IPS-NIHi7 (cell line): Measurements from ENCODE around the gene ARAP1.
A peak's percentile ranks its signal among the peaks of the same experiment; 100 is the strongest.
"Not testable (repeated sequence)": the region's sequence is repeated elsewhere in the genome, so short reads cannot be mapped to it uniquely, and the experiment has no call there.

Source experiments
- DNase-seq: peaks from one replicate; pipeline ENCODE4 v3.0.0; 2012; ENCODE audit warnings: mixed read lengths; ENCODE audit errors: extremely low spot score

Gene ARAP1

DNA sequence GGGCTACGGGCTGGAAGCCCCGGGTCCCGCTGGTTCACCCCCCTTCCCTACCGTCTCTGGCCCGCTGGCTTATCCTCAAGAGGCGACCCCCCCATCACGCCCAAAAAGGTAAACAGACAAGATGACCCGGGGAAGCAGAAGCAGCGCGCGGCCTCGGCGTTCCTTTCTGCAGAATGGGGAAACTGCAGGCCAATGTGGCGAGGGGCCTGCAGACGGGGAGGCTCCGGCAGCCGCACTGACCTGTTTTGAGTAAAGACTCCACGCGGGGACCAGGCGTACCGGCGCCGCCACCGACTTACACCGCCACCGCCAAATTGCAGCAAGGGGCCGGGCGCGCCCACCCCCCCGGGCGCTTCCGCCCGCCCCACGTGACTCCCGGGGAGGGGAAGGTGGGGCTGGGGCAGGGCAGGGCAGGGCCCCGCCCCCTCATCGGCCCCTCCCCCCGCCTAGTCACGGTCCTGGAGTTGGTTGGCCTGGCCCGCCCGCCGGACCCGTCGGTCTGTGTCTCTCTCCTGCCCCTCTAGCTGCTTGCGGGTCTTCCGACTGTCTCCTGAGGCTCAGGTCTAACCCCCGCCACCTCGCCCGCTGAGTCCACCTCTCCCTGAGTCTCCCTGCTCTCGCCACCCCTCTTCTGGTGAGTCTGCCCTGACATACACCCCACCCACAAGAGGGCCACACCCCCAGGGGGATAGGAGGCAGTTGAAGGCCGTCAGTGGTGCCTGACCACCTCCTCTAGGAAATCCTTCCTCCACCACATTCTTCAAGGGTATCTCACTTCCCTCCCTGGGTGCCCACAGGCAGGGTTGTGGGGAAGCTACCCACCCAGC is at the start of gene ARAP1:
Gene ARAP1, minus strand, starts transcription at position 321 of the 827 bp plus-strand sequence. CDS start 25,280 bp downstream, outside the sequence.
- DNase-seq, result peak; percentile 94

DNA sequence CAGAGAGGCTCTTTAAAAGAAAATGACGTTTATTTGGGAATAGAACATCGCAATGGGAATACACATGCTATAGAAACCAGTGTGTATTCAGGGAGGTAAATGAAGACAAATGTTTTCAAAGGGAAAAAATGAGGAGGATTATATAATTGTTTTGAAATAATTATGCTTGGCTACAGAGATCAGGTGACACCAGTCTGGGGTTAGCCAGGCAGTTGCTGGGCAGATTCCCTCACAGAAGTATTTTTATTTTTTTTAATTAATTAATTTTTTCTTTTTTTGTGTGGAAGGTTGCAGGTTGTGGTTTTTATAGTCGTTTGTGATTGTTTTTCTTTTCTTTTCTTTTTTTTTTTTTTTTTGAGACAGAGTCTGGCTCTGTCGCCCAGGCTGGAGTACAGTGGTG is 47.2 kb upstream of the ARAP1 start:
- DNase-seq, result no peak

DNA sequence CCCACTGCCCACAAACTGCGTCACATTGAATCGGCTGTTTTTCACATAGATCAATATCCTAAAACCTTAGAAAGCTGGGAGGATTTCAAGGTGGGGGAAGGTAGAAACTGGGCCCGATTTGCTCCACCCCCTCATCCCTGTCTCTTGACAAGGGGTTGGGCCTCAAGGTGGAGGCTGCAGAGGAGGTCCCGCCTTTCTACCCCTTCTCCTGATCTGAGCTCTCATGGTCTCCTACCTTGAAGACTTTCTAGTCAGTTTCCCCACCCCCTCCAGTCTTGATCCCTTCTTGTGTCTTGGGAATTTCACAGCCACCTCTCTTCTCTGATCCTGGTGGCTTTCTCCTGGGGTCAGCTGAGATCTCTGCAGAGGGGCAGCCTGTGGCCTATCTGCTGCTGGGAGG is 46.2 kb upstream of the ARAP1 start:
- peak; percentile 53 for DNase-seq

DNA sequence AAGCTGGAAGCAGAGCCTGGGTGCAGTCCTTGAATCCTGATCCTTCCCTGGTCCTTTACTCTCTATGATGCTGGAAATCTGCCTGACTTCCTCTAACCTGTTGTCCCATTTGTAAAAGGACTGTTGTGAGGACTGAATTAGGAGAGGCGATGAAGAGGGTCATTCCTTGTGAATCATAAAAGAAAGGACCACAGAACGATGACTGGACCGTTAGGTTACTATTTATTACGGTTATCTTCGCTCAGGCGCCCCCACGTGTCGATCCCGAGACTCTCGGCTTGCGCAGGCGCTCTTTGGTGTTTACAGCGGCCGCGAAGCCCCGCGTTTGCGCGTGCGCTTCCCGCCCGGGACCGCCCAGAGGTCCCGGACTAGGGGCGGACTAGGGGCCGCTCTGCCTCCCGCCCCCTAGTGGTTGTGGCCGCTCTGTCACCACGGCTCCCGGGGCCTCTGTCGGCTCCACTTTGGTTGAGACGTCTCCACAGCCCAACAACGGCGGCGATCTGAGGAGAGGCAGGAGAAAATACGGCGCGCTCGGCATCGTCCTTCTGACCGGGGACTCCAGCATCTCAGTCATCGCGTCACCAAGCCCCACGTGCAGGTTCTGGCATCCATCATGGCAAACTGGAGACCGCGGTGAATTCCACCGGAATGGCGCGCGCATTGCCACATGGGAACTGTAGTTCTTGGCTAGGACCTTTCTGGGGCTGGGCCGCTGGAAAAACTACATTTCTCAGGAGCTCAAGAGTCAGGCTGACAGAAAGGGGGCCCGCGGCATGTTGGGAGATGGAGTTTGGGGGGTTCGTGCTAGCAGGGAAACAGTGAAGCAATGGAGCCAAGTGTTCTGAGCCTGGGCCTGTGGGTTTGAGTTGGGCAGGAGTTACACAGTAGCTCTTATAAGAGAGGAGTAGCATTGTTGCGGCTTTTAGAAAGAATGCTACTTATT is 41.5 kb upstream of the ARAP1 start, which contains the start of gene STARD10:
Gene STARD10, minus strand, starts transcription at position 623 of the 943 bp plus-strand sequence. CDS start 12,866 bp downstream, outside the sequence.
- DNase-seq, result peak; percentile 97

DNA sequence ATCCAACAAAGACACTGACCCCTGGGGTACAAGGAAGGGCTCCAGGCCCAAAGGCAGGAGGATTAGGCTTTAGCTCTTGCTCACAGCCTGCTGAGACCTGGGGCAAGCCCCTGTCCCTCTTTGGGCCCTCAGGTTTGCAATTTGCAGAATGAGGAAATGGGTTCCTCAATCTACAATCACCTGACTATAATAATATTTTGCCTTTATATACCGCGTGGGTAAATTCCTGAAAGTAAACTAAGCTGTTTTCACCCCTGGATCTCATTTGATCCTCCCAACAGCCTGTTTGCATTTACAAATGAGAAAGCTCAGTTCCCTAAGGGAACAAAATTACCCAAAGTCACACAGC is 40.8 kb upstream of the ARAP1 start:
- DNase-seq, result no peak

DNA sequence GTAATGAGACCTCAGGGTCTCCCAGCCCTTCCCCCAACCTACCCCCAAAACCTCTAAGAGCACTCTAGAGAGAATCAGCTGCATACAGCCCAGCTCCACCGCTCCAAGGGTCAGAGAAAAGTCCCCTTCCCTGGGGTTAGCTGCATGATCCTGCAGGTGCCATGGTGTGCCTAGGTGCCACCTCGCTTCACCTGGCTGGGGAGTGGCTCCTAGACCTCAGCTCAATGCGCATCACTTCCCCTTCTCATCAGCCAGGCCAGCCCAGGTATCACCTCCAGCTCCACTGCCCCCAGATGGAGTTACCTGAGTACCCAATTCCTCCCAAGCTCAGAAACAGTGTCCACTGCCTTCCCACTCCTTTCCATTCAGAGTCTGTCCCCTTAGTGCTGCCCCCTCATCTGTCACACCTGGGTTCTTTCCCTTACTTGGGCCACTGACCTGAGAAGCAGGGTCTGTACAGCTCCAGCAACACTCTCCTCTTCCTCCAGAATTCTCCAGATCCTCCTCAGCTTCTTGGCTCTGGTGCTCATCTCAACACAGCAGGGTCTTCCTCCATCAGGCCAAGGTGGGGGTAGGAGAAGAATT is 40.3 kb upstream of the ARAP1 start:
- no peak for DNase-seq

DNA sequence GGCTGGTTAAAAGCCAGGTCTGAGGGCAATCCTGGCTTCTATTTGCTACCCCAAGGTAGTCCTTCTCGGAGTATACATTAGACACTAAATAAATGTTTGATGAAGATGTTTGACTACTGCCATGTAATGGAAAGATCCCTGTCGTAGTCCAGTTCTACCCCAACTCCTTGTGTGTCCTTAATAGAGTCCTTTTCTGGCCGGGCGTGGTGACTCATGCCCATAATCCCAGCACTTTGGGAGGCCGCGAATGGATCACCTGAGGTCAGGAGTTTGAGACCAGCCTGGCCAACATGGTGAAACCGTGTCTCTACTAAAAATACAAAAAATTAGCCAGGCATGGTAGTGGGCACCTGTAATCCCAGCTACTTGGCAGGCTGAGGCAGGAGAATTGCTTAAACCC is 39.0 kb upstream of the ARAP1 start:
- not testable (repeated sequence) for DNase-seq

DNA sequence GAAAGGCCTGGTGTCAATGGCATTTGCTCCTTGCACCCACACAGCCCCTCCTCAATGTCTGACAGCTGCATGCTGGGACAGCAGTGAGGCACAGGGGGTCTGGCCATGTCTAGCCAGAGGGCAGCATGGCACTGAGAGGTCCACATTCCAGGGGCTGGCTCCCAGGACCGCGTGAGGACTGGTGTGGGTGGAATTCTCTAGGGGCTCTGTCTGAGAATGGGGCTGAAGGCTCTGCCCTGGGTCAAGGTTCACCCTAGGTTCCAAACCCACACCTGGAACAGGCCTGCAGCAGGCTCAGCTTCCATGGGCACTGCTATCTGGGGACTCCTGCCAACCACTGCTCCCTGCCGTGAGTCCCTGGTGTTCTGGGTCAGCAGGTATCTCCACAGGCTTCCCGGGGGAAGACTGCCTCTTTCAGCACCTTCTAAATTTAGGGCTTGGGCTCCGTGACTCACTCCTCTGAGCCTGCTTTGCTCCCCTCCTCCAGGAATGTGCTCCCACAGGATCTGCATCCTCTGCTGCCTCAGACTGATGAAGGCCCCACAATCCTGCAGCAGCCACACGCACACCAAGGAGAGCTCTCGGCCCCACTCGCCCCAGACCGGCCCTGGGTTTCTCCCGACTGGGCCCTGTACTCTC is 37.4 kb upstream of the ARAP1 start:
- DNase-seq, result no peak

DNA sequence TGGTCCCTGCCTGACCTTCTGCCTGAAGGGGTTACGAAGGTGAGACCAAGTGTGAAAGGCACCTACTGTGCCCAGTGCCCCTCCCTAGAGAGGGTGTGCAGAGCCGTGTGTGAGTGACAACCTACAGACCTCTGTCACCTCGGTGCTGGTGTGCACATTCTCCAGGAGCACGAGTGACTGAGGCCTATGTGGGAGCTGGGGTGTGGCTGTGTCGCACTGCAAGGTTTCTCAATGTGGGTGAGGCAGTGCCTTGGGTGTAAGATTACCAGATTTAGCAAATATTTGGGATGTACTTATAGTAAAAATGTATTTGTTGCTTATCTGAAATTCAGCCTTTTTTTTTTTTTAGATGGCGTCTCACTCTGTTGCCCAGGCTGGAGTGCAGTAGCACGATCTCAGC is 36.0 kb upstream of the ARAP1 start:
- DNase-seq, result no peak

DNA sequence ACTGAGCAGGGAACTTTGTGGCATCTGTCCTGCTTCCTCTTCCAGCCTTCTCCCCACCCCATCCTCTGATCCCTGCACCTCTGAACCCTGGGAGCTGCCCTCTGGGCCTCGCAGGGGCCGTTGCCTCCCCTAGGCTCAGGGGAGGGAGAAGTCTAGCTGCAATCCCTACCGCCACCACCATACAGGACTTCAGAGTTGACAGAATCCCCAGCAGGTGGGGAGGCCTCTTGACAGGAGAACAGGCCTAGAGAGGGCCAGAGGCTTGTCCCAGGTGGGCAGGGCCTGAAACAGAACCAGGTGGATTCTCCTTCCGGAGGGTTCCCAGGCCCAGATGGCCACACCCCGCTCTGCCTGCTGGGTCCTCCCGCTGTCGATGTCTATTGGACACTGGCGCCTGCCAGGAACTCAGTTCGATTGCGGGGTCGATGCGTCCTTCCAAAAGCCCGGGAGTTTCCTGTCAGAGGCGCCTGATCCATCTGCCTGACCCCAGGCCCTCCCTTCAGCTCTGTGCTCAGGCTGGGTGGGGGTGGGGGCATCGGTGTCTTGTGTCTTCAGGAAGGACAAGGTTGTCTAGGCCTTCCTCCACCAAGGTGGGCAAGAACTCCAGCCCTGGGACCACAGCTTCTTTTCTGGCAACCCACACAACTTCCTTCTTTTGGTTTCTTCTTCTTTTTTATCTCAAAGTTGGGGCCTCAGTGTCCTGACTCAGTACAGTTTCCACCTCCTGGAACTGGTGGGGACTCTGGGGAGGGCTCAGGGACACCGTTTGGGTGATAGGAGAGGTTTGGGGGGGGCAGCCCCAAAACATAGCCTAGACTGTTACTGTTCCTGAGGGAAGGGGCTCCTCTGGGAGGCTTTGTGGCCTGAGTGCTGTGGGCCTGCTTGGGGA is 35.3 kb upstream of the ARAP1 start:
- peak; percentile 81 for DNase-seq

DNA sequence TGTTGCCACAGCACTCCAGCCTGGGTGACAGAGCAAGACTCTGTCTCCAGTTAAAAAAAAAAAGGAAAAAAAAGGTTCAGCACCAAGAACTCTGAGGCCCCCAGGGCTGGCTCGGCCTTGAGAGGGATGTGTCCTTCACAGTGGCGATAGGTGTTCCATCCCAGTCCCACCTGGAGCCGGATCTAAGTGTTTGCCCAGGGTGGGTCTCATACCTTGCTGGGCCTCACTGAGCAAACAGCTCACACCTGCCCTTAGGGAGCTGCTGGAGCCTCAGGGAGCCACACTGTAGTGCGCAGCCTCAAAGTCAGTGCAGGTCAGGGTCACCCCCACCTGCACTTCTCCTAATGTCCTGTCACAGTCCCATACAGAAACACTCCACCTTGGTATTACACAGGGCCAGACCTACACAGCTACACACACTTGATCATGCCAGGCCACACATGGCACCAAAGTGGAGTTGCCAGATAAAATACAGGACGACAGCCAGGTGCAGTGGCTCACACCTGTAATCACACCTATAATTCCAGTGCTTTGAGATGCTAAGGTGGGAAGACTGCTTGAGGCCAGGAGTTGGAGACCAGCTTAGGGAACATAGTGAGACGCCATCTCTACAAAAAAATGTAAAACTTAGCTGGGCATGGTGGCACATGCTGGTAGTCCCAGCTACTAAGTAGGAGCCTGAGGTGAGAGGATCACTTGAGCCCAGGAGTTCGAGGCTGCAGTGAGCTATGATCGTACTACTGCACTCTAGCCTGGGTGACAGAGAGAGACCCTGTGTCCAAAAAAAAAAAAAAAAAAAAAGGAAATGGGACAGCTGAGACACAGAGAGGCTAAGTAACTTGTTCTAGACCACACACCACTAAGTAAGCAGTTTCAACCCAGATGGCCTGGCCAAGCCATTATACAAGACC is 34.4 kb upstream of the ARAP1 start:
- DNase-seq, result no peak

DNA sequence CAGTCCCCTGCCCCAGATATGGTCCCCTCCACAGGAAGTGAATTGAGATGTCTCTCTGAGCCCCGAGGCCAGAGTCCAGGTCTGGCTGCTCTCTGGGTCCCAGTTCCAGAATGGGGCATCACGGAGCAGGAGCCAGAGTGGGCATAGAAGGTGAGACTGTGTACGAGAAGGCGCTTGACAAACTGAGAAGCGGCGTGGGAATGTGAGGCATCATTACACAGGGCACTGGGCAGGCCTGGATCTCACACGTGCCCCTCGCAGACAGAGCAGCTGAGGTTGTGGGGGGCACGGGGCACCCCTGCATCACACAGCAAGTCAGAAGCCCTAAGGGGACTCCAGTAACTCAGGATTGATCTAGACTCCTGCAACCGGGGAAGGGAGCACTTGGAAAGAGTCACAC is 32.5 kb upstream of the ARAP1 start:
- no peak for DNase-seq

DNA sequence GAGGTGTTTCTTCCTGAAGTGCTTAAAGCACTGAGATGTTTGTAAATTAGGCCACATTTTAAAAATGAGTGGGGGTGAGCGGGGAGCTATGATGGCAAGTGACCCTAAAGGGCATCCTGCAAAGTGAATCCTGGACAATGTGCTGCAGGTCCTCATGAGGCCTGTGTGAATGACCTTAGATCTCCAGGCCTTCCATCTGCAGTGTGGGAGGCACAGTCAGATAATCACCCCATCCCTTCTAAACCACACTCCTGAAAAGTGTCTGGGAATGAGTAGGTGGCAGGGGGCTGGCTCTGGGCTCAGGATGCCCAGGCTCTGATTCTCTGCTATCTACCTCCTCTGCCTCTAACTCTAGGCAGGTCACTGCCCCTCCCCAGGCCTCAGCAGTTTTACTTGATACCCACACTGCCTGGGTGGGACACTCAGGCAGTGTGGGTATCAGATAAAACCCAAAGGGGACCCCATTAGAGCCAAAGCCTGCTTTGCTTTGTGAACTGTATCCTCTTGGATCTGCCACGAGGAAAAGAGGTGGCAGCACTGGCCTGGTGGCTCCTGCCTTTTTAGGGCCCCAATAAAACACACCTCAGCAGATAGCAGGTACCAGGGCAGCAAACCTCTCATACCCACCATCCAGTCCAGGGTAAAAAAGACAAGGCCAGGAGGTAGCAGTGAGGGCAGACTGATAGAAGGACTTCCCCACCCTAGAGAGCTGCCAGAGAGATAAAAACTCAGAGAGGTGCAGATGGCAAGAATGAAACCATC is 31.1 kb upstream of the ARAP1 start:
- no peak for DNase-seq

DNA sequence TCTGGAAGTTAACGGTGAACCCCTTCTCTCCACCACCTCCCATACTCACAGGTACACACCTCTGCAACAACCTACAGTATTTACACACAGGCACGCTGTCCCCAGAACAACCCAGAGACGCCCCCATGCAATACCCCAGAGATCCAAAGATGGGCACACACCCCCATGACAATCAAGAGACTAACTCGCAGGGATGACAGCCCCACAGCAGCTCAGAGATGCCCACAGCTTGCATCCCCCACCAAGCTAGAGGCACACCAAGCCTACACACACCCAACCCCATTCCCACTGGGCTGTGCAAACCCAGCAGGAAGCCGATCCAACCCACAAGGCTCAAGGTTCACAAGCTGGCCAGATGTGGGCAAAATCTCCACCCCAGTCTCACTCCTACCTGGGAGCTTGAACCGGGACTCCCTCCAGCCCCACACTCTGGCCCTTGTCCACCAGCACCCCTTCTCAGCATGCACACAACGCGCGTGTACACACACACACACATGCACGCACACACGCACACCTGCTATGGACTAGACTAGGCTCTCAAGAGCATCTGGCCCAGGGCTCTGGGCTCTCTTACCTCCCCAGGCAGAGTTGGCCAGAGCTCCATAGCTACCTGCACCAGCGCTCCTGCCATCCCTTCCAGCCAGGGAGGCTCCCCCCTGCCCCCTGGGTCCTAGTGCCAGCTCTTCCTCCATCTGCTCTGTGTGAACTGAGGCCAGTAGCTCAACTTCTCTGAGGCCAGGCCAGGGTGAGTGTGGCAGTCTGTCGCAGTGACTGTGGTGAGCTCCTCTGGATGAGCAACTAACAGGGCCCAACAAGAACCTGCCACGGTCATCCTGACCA is 30.1 kb upstream of the ARAP1 start:
- DNase-seq, result peak; percentile 65

DNA sequence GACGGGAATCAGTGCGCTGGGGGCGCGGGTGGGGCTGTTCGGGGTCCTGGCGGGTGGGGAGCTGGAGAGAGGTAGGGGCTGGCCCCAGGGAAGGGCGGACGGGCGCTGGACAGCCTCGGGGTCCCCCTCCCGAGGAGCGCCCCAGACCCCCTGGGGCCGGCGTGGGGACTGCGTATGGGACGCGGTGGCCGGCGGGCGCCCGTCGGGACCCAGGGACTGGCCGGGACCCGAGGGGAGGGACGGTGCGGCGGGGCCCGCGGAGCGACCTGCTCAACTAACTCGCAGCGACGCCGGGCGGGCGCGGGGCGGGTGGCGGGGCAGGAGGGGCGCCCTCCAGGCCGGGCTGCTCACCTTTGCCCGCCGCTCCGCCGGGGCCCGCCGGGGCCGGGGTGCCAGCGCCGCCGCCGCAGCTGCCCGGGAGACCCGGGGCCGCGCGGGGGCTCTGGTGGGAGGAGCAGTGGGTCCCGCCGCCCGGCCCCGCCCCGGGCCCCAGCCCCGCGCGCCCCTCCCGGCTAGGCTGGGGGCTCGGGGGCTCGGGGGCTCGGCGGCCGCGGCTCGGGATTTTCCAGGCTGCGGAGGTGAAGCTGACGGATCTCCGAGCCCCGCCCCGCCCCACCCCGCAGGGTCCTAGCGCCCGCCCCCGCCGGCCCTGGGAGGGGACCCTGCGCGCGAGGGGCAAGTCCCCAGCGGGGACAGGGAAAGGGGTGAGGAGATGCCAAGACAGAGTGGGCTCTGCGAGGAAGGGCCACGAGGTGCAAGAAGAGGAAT is 29.3 kb upstream of the ARAP1 start:
- DNase-seq, result peak; percentile 80

DNA sequence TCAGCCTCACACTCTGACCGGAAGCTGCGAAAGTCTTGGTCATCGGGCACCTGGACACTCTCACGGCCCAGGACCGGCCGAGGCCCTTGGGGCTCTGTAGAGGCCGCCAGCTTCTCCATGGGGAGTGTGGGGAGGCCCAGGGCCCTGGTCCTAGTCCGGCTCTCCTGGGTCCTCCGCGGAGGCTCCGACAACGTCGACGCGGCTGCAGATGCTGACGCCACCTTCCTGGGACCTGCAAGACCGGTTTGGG is 28.8 kb upstream of the ARAP1 start:
- DNase-seq, result no peak

DNA sequence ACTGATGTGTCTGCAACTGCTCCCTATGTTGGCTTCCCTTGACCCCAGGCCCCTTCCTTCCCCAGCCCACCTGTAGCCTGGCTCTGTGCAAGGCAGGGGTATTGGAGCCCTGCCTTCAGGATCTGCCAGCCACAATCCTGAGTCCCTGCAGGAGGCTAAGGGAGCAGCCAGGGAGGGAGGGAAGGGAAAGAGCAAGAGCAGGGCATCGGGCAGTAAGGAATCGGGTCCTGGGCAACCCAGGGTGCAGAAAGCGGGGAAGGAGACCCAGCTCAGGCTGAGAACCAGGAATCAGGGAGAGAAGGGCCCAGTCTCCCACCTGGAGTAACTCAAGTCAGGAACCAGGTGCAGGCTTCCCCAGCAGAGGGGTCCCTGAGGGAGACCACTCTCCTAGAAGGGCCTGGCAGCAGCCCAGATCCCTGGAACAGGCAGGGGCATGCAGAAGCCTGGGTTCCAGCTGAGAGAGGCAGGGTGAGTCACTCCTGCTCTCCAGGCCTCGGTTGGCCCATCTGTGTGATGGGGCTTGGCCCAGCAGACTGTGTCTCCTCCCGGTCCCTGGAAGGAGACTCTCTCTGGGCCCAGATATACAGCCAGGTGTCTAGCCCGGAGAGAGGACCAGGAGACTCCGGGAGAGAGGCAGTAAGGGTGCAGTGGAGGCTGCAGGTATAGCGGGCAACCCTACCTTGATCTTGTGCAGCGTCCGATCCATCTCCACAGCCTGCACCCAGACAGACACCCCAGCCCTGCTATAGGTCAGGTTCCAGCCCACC is 28.3 kb upstream of the ARAP1 start:
- DNase-seq, result no peak
